B cell (primary cell): ENCODE data around the gene MDK. TPM values are rescaled to one million over a fixed set of nuclear protein-coding genes. Genes with fewer than 3 reads are reported as not detected.

Experiments used
- ATAC-seq: fragments of 200-7000 bp; cut with Tn5 transposase; one replicate; pipeline ENCODE4 v1.10.0; 2021; ENCODE audit warnings: low read depth, mild to moderate bottlenecking, moderate number of reproducible peaks, moderate library complexity
- CTCF ChIA-PET: fragments of 350-600 bp; sonication (Branson Sonifier 250); formaldehyde crosslinking; loops from one replicate; lab custom pipeline; 2021; ENCODE audit warnings: antibody characterized with exemption, inconsistent platforms; lab: Charles Lee
- POLR2A ChIA-PET: fragments of 350-600 bp; sonication (Branson Sonifier 250); formaldehyde crosslinking; loops from one replicate; lab custom pipeline; 2021; ENCODE audit warnings: antibody characterized with exemption; lab: Charles Lee
- DNase-seq: peaks from one replicate; pipeline ENCODE4 v3.0.0; 2013
- H2AFZ ChIP-seq: 2 replicates; pipeline ENCODE4 v1.6.1; 2012; ENCODE audit warnings: mild to moderate bottlenecking, low read depth, low read length; ENCODE audit not compliant: insufficient read depth, poor library complexity, severe bottlenecking
- H3K27ac ChIP-seq, 2 donors: 1 replicate in 1 of 2; 2 replicates in 1 of 2; pipeline ENCODE4 v1.5.1; 2012 to 2013; ENCODE audit warnings: low read length in 2 of 2, mild to moderate bottlenecking in 2 of 2, moderate library complexity in 1 of 2
- H3K27me3 ChIP-seq, 4 experiments: fragments of 200-600 bp in 1 of 4; sonication (generic) in 1 of 4; replicated peaks in 1 of 4; 1 replicate in 2 of 4; 2 replicates in 2 of 4; pipeline versions ENCODE4 v1.6.1 to v1.7.0; 2013 to 2016; ENCODE audit warnings: low read length in 3 of 4, mild to moderate bottlenecking in 2 of 4, mixed read lengths in 1 of 4, moderate library complexity in 1 of 4; ENCODE audit not compliant: insufficient read depth in 4 of 4, control insufficient read depth in 3 of 4; ENCODE audit errors: control extremely low read depth in 1 of 4
- H3K36me3 ChIP-seq, 2 experiments: replicated peaks in 1 of 2; 1 replicate in 1 of 2; 2 replicates in 1 of 2; pipeline versions ENCODE4 v1.6.1 to v1.7.1; 2013; ENCODE audit warnings: low read length in 1 of 2; ENCODE audit not compliant: insufficient read depth in 2 of 2, control insufficient read depth in 1 of 2; ENCODE audit errors: control extremely low read depth in 1 of 2, extremely low read depth in 1 of 2
- H3K4me1 ChIP-seq, 2 donors: fragments of 200-600 bp in 1 of 2; sonication (generic) in 1 of 2; 1 replicate in 1 of 2; 2 replicates in 1 of 2; pipeline versions ENCODE4 v1.5.1 to v1.6.1; 2013 to 2017; ENCODE audit warnings: low read length in 2 of 2; ENCODE audit not compliant: control insufficient read depth in 2 of 2, insufficient read depth in 2 of 2
- H3K4me2 ChIP-seq: replicated peaks from 2 replicates; pipeline ENCODE3; 2012; ENCODE audit warnings: mild to moderate bottlenecking, low read depth, low read length; ENCODE audit not compliant: poor library complexity, severe bottlenecking
- H3K4me3 ChIP-seq, 5 experiments: fragments of 200-600 bp in 1 of 5; sonication (generic) in 1 of 5; 1 replicate in 3 of 5; 2 replicates in 2 of 5; pipeline versions ENCODE4 v1.5.1 to v1.7.0; 2011 to 2016; ENCODE audit warnings: low read length in 4 of 5, mild to moderate bottlenecking in 4 of 5, low read depth in 2 of 5, control low read depth in 1 of 5, moderate library complexity in 1 of 5; ENCODE audit not compliant: insufficient read depth in 1 of 5; ENCODE audit errors: control extremely low read depth in 1 of 5, extremely low read depth in 1 of 5
- H3K79me2 ChIP-seq: fragments of 200-600 bp; sonication (generic); one replicate; pipeline ENCODE4 v1.6.0; 2016; ENCODE audit warnings: low read length; ENCODE audit not compliant: control insufficient read depth, insufficient read depth
- H3K9ac ChIP-seq: fragments of 200-600 bp; sonication (generic); 2 replicates; pipeline ENCODE4 v1.6.1; 2017; ENCODE audit warnings: mild to moderate bottlenecking, low read length, moderate library complexity
- H3K9me3 ChIP-seq, 3 donors: one replicate each; pipeline versions ENCODE4 v1.6.1 to v1.7.1; 2013; ENCODE audit warnings: low read length in 2 of 3; ENCODE audit not compliant: control insufficient read depth in 2 of 3, insufficient read depth in 1 of 3; ENCODE audit errors: control extremely low read depth in 1 of 3
- H4K20me1 ChIP-seq: 2 replicates; pipeline ENCODE4 v1.6.0; 2012; ENCODE audit warnings: mild to moderate bottlenecking, low read length; ENCODE audit not compliant: insufficient read depth, control insufficient read depth, poor library complexity, severe bottlenecking
- H3K27ac Mint-ChIP-seq: one replicate; pipeline ENCODE4 v1.8.0; 2021; ENCODE audit warnings: mixed read lengths
- H3K27me3 Mint-ChIP-seq: one replicate; pipeline ENCODE4 v1.8.0; 2021; ENCODE audit warnings: mixed read lengths
- H3K4me1 Mint-ChIP-seq: one replicate; pipeline ENCODE4 v1.8.0; 2021; ENCODE audit warnings: mixed read lengths
- H3K4me3 Mint-ChIP-seq: one replicate; pipeline ENCODE4 v1.8.0; 2021; ENCODE audit warnings: mixed read lengths
- H3K9me3 Mint-ChIP-seq: one replicate; pipeline ENCODE4 v1.8.0; 2022; ENCODE audit warnings: mixed read lengths; ENCODE audit not compliant: insufficient read depth
- CTCF ChIP-seq: fragments of 200-600 bp; IDR thresholded peaks from one replicate; pipeline ENCODE4 v1.8.0; 2022; ENCODE audit warnings: antibody characterized with exemption, mild to moderate bottlenecking
- EZH2 ChIP-seq: IDR thresholded peaks from 2 replicates; pipeline ENCODE4 v1.6.1; 2012; ENCODE audit warnings: borderline replicate concordance, low read depth, mild to moderate bottlenecking, moderate library complexity, low read length; ENCODE audit not compliant: insufficient read depth, poor library complexity, severe bottlenecking
- WGBS: methylation state at CpG from one replicate; pipeline ENCODE4 v1.1.5; 2013; ENCODE audit warnings: missing lambda C conversion rate; ENCODE audit not compliant: insufficient coverage; 5-methylcytosine and 5-hydroxymethylcytosine counted together
- intact Hi-C: fragments of 100-400 bp; cut with micrococcal nuclease; formaldehyde crosslinking; loops from one replicate; pipeline ENCODE4 v1.10.0; 2022
- polyA plus RNA-seq: library from polyadenylated mRNA; depleted of rRNA; stranded (reverse); fragments of >200 nt; gene quantifications from 2 replicates; pipeline ENCODE4 v1.2.3, GENCODE V29; 2012
- total RNA-seq, 2 donors: library from RNA; stranded (reverse); fragments of 120-200 nt in 1 of 2; gene quantifications; 1 replicate in 1 of 2; 2 replicates in 1 of 2; pipeline versions ENCODE4 v1.2.3 to v1.2.4, GENCODE V29; 2013 to 2022

The MDK gene
- total and polyA plus RNA-seq, 2 donors (not counting 1 experiment from before 2014, with no cell fraction given), result 1.5 to 2.6 TPM

GRCh38 chr11:46362156-46363030, 19.1 kb upstream of the MDK start:
- peak overlapping the region; percentile 84 for H3K4me3 Mint-ChIP-seq
- CTCF ChIA-PET, result interaction anchor here (1.4 kb wide), 1 partner anchor 123 kb away, joined by 3 read pairs; no protein-coding TSS in a partner anchor
- peaks cover 53% of the 10 kb centered on the region for H3K79me2 ChIP-seq

More at GRCh38 chr11:46362156-46363030, 19.1 kb upstream of the MDK start:
- TF ChIP-seq EZH2, result no peak
- TF ChIP-seq CTCF, result no peak
- H4K20me1 ChIP-seq, result peaks cover 70% of the 10 kb centered on the region
- H3K36me3 ChIP-seq, result no peaks in the 10 kb centered on the region
- no peaks in the 10 kb centered on the region for H3K27me3 ChIP-seq
- ATAC-seq, result no peak
- H3K4me2 ChIP-seq, result peak overlapping the region; percentile 90
- no peak overlapping the region for H3K27ac ChIP-seq
- Mint-ChIP-seq H3K27ac (no peak overlapping the region), H3K9me3 (no peaks in the 10 kb centered on the region), H3K4me1 (peaks cover 25% of the 10 kb centered on the region), H3K27me3 (no peaks in the 10 kb centered on the region)
- peaks cover 19 to 30% of the 10 kb centered on the region in 2 donors for H3K4me1 ChIP-seq
- no peak for DNase-seq
- POLR2A ChIA-PET, result no interaction called here
- no peak overlapping the region for H2AFZ ChIP-seq
- intact Hi-C loops, result no loop called here
- H3K9ac ChIP-seq, result peak overlapping the region; percentile 62
- H3K4me3 ChIP-seq, result no peak overlapping the region
- H3K9me3 ChIP-seq, result no peaks in the 10 kb centered on the region
- WGBS, result 63% methylated on average over 20 of the region's 20 CpGs
